Measurements from ENCODE around the gene MGRN1. TPM values are rescaled to one million over a fixed set of nuclear protein-coding genes. Genes with fewer than 3 reads are reported as not detected.

Gene MGRN1
- total RNA-seq, 1 donor from 2014 or later, result 40.8 TPM

- Histone ChIP-seq H3K9me3 (no peaks in the 10 kb centered on the region), H3K36me3 (peaks cover 0 to 16% of the 10 kb centered on the region in 2 donors), H3K4me1 (no peaks in the 10 kb centered on the region), H3K27me3 (no peaks in the 10 kb centered on the region), H3K27ac (no peak overlapping the region), H3K4me3 (no peak overlapping the region)
- intact Hi-C loops (cut with DNase I), result no loop called here
- DNase-seq (ENCODE audit: extremely low spot score in 2 of 2), result no peak
- no peak for TF ChIP-seq POLR2A (IDR thresholded peaks at IDR 0.05)
- no peak for TF ChIP-seq CTCF (IDR thresholded peaks at IDR 0.05)
- TF ChIP-seq POLR2AphosphoS5 (IDR thresholded peaks at IDR 0.05; ENCODE audit: insufficient read depth in 1 of 2, low read depth in 1 of 2), result no peak
Observed at GRCh38 chr16:4718466-4718865, 93.8 kb downstream of the MGRN1 start.

GRCh38 chr16:4723071-4723767, 98.6 kb downstream of the MGRN1 start:
- no peak overlapping the region for H3K27ac ChIP-seq
- H3K4me1 ChIP-seq, result no peaks in the 10 kb centered on the region
- intact Hi-C loops (cut with DNase I), result no loop called here
- TF ChIP-seq POLR2AphosphoS5 (IDR thresholded peaks at IDR 0.05; ENCODE audit: insufficient read depth in 1 of 2, low read depth in 1 of 2) (no peak), POLR2A (IDR thresholded peaks at IDR 0.05) (no peak), CTCF (IDR thresholded peaks at IDR 0.05) (no peak)
- H3K4me3 ChIP-seq, result no peak overlapping the region
- no peak for DNase-seq (ENCODE audit: extremely low spot score in 2 of 2)
- H3K27me3 ChIP-seq, result no peaks in the 10 kb centered on the region
- H3K9me3 ChIP-seq, result no peaks in the 10 kb centered on the region
- H3K36me3 ChIP-seq, result peaks cover 0 to 45% of the 10 kb centered on the region in 2 donors

GRCh38 chr16:4724661-4725270, 100.1 kb downstream of the MGRN1 start:
- intact Hi-C loops (cut with DNase I), result no loop called here
- H3K4me1 ChIP-seq, result no peaks in the 10 kb centered on the region
- H3K9me3 ChIP-seq, result no peaks in the 10 kb centered on the region
- no peak for DNase-seq (ENCODE audit: extremely low spot score in 2 of 2)
- H3K4me3 ChIP-seq, result no peak overlapping the region
- peaks cover 0 to 49% of the 10 kb centered on the region in 2 donors for H3K36me3 ChIP-seq
- TF ChIP-seq CTCF (IDR thresholded peaks at IDR 0.05) (no peak), POLR2AphosphoS5 (IDR thresholded peaks at IDR 0.05; ENCODE audit: insufficient read depth in 1 of 2, low read depth in 1 of 2) (no peak), POLR2A (IDR thresholded peaks at IDR 0.05) (no peak)
- H3K27ac ChIP-seq, result no peak overlapping the region
- H3K27me3 ChIP-seq, result no peaks in the 10 kb centered on the region

GRCh38 chr16:4726616-4727015, 102.0 kb downstream of the MGRN1 start:
- DNase-seq (ENCODE audit: extremely low spot score in 2 of 2), result no peak
- no peaks in the 10 kb centered on the region for H3K4me1 ChIP-seq
- H3K27me3 ChIP-seq, result no peaks in the 10 kb centered on the region
- peaks cover 0 to 51% of the 10 kb centered on the region in 2 donors for H3K36me3 ChIP-seq
- no peak overlapping the region for H3K27ac ChIP-seq
- no peaks in the 10 kb centered on the region for H3K9me3 ChIP-seq
- no peak overlapping the region for H3K4me3 ChIP-seq
- intact Hi-C loops (cut with DNase I), result no loop called here
- TF ChIP-seq CTCF (IDR thresholded peaks at IDR 0.05) (no peak), POLR2A (IDR thresholded peaks at IDR 0.05) (no peak), POLR2AphosphoS5 (IDR thresholded peaks at IDR 0.05; ENCODE audit: insufficient read depth in 1 of 2, low read depth in 1 of 2) (no peak)

GRCh38 chr16:4728676-4729075, 104.0 kb downstream of the MGRN1 start:
- H3K4me3 ChIP-seq, result no peak overlapping the region
- no peaks in the 10 kb centered on the region for H3K27me3 ChIP-seq
- H3K9me3 ChIP-seq, result no peaks in the 10 kb centered on the region
- TF ChIP-seq CTCF (IDR thresholded peaks at IDR 0.05) (no peak), POLR2AphosphoS5 (IDR thresholded peaks at IDR 0.05; ENCODE audit: insufficient read depth in 1 of 2, low read depth in 1 of 2) (no peak), POLR2A (IDR thresholded peaks at IDR 0.05) (no peak)
- peaks cover 13% of the 10 kb centered on the region for H3K4me1 ChIP-seq
- H3K27ac ChIP-seq, result no peak overlapping the region
- DNase-seq (ENCODE audit: extremely low spot score in 2 of 2), result no peak
- intact Hi-C loops (cut with DNase I), result no loop called here
- peaks cover 0 to 44% of the 10 kb centered on the region in 2 donors for H3K36me3 ChIP-seq
